DOHH2 (cell line): ENCODE measurements around the gene ROS1.

ENCODE experiments used
- H3F3A ChIP-seq: fragments of 200-600 bp; sonication (generic), shearing (Covaris generic); 2 replicates; pipeline ENCODE4 v1.6.0; 2016; ENCODE audit warnings: antibody characterized with exemption, mild to moderate bottlenecking; ENCODE audit not compliant: control insufficient read depth, insufficient read depth
- H3K27ac ChIP-seq: fragments of 200-600 bp; sonication (generic); 2 replicates; pipeline ENCODE4 v1.5.1; 2014; ENCODE audit warnings: low read depth, mild to moderate bottlenecking, low read length, moderate library complexity
- H3K27me3 ChIP-seq: fragments of 200-600 bp; sonication (generic); 2 replicates; pipeline ENCODE4 v1.6.1; 2014; ENCODE audit warnings: mild to moderate bottlenecking, low read length, mixed read lengths; ENCODE audit not compliant: control insufficient read depth
- H3K36me3 ChIP-seq: fragments of 200-600 bp; sonication (generic); 2 replicates; pipeline ENCODE4 v1.6.1; 2014; ENCODE audit warnings: mild to moderate bottlenecking, low read length, moderate library complexity, mixed read lengths; ENCODE audit not compliant: control insufficient read depth
- H3K4me1 ChIP-seq: fragments of 200-600 bp; sonication (generic); 2 replicates; pipeline ENCODE4 v1.6.1; 2014; ENCODE audit warnings: mild to moderate bottlenecking, low read length, mixed read lengths; ENCODE audit not compliant: control insufficient read depth
- H3K4me2 ChIP-seq: fragments of 200-600 bp; sonication (generic); 2 replicates; pipeline ENCODE4 v1.6.0; 2014; ENCODE audit warnings: mild to moderate bottlenecking, low read length, moderate library complexity
- H3K4me3 ChIP-seq: fragments of 200-600 bp; sonication (generic); 2 replicates; pipeline ENCODE4 v1.5.1; 2014; ENCODE audit warnings: mild to moderate bottlenecking, low read length, mixed read lengths
- H3K79me2 ChIP-seq: fragments of 200-600 bp; sonication (generic); 2 replicates; pipeline ENCODE4 v1.6.1; 2014; ENCODE audit warnings: mild to moderate bottlenecking, low read length, mixed read lengths; ENCODE audit not compliant: control insufficient read depth
- H3K9me2 ChIP-seq: fragments of 200-600 bp; sonication (generic); replicated peaks from 2 replicates; pipeline ENCODE4 v1.6.1; 2014; ENCODE audit warnings: mild to moderate bottlenecking, low read length, mixed read lengths; ENCODE audit not compliant: control insufficient read depth
- H3K9me3 ChIP-seq: fragments of 200-600 bp; sonication (generic); 2 replicates; pipeline ENCODE4 v1.6.1; 2014; ENCODE audit warnings: antibody characterized with exemption, low read length, mixed read lengths; ENCODE audit not compliant: control insufficient read depth, insufficient read depth
- H4K20me1 ChIP-seq: fragments of 200-600 bp; sonication (generic); 2 replicates; pipeline ENCODE4 v1.6.0; 2014; ENCODE audit warnings: low read depth, mild to moderate bottlenecking, antibody characterized with exemption, low read length, moderate library complexity; ENCODE audit not compliant: control insufficient read depth, insufficient read depth
- EZH2phosphoT487 ChIP-seq: fragments of 200-600 bp; sonication (generic); IDR thresholded peaks from 2 replicates; pipeline ENCODE4 v1.6.1; 2017; ENCODE audit warnings: borderline replicate concordance, mild to moderate bottlenecking, antibody characterized with exemption, low read length, moderate library complexity, mixed read lengths
- TF ChIP-seq, protein P1 (sequence below): fragments of 200-600 bp; sonication (generic); IDR thresholded peaks from one replicate; pipeline ENCODE4 v1.5.1; 2014; ENCODE audit warnings: antibody characterized with exemption, mild to moderate bottlenecking, low read depth, low read length; ENCODE audit not compliant: poor library complexity, severe bottlenecking

The ROS1 gene

DNA sequence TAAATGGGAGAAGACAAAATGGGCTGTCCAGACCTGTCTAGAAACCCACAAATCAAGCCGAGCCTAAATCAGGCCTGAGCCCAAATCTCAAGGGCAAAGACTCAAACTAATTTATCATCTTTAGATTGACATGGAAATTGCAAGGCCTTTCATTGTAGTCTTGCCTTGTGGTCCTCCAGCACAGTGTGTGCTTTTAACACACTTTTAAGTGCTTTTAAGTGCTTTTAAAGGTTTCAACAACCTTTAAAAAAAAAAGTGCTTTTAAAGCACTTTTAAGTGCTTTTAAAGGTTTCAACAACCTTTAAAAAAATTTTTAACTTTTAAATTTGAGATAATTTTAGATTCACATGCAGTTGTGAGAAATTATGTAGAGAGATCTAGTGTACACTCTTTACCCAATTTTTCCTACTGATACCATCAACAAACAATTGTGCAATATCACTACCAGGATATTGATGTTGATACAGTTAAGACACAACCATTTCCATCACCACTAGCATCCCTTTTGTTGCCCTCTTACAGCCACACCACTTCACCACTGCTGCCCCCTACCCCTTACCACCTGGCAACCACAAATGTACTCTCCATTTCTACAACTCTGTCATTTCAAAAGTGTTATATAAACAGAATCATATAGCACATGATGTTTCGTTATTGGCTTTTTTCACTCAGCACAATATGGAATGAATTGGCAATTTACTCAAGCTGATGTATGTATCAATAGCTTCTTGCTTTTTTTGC, 33.6 kb upstream of the ROS1 start:
- H3K27ac ChIP-seq = no peak overlapping the region
- H3K4me2 ChIP-seq = no peak overlapping the region
- H4K20me1 ChIP-seq = no peaks in the 10 kb centered on the region
- no peaks in the 10 kb centered on the region for H3F3A ChIP-seq
- no peak overlapping the region for H3K4me3 ChIP-seq
- H3K9me2 ChIP-seq = no peaks in the 10 kb centered on the region
- no peaks in the 10 kb centered on the region for H3K4me1 ChIP-seq
- H3K79me2 ChIP-seq = no peaks in the 10 kb centered on the region
- H3K36me3 ChIP-seq = no peaks in the 10 kb centered on the region
- H3K27me3 ChIP-seq = no peaks in the 10 kb centered on the region
- no peak for TF ChIP-seq EZH2phosphoT487
- TF ChIP-seq, protein P1, sequence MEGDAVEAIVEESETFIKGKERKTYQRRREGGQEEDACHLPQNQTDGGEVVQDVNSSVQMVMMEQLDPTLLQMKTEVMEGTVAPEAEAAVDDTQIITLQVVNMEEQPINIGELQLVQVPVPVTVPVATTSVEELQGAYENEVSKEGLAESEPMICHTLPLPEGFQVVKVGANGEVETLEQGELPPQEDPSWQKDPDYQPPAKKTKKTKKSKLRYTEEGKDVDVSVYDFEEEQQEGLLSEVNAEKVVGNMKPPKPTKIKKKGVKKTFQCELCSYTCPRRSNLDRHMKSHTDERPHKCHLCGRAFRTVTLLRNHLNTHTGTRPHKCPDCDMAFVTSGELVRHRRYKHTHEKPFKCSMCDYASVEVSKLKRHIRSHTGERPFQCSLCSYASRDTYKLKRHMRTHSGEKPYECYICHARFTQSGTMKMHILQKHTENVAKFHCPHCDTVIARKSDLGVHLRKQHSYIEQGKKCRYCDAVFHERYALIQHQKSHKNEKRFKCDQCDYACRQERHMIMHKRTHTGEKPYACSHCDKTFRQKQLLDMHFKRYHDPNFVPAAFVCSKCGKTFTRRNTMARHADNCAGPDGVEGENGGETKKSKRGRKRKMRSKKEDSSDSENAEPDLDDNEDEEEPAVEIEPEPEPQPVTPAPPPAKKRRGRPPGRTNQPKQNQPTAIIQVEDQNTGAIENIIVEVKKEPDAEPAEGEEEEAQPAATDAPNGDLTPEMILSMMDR = no peak
- H3K9me3 ChIP-seq = no peaks in the 10 kb centered on the region

DNA sequence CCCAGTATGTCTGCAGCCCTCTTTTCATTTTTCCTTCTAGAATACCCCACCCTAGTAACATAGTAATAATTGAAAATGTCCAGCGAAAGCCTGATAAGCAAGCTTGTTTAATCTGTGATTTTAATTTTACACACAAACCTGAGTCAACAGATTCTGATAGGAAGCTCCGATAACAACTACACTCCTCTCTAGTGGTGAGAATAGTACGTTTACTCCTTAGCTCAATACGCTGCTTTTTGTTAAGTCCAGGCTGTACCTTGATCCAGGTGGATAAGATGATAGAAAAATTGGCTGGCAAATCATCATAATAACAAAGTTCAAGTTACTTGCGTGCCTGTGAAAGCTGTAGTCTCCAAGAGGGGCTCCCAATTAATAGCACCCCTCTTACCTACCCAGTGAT, 31.3 kb upstream of the ROS1 start:
- no peaks in the 10 kb centered on the region for H3F3A ChIP-seq
- peaks cover 8% of the 10 kb centered on the region for H3K27me3 ChIP-seq
- H3K27ac ChIP-seq = no peak overlapping the region
- H3K9me2 ChIP-seq = no peaks in the 10 kb centered on the region
- no peaks in the 10 kb centered on the region for H4K20me1 ChIP-seq
- H3K4me2 ChIP-seq = no peak overlapping the region
- no peaks in the 10 kb centered on the region for H3K9me3 ChIP-seq
- TF ChIP-seq EZH2phosphoT487 = no peak
- TF ChIP-seq, protein P1 = no peak
- no peaks in the 10 kb centered on the region for H3K36me3 ChIP-seq
- H3K4me3 ChIP-seq = no peak overlapping the region
- no peaks in the 10 kb centered on the region for H3K79me2 ChIP-seq
- no peaks in the 10 kb centered on the region for H3K4me1 ChIP-seq

DNA sequence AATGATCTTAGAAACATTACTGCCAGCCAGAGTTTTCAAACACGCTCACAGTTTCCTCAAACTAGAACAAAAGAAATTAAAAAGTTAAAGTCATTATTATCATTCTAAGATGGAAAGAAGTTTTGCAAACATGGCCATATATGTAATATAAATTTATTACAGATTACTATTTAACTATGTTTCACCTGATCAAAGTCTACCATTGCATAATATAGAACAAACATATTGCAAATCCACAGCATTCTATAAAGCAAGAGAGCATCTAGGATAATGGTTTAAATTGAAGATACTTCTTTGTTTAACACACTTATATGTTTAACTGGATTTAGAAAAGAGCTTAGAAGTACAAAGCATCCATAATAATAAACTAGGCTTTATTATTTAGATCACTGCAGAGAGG, 30.5 kb upstream of the ROS1 start:
- no peak overlapping the region for H3K4me2 ChIP-seq
- H3K27ac ChIP-seq = no peak overlapping the region
- no peaks in the 10 kb centered on the region for H4K20me1 ChIP-seq
- H3K79me2 ChIP-seq = no peaks in the 10 kb centered on the region
- no peaks in the 10 kb centered on the region for H3K4me1 ChIP-seq
- TF ChIP-seq EZH2phosphoT487 = no peak
- TF ChIP-seq, protein P1 = no peak
- H3K9me3 ChIP-seq = no peaks in the 10 kb centered on the region
- H3F3A ChIP-seq = no peaks in the 10 kb centered on the region
- H3K36me3 ChIP-seq = no peaks in the 10 kb centered on the region
- no peaks in the 10 kb centered on the region for H3K9me2 ChIP-seq
- peaks cover 16% of the 10 kb centered on the region for H3K27me3 ChIP-seq
- H3K4me3 ChIP-seq = no peak overlapping the region
